Activated gamma-delta T cell (primary cell): ENCODE measurements around the gene SNX21.
A peak's percentile ranks its signal among the peaks of the same experiment; 100 is the strongest.
"Not testable (repeated sequence)": the region's sequence is repeated elsewhere in the genome, so short reads cannot be mapped to it uniquely, and the experiment has no call there.

ENCODE experiments used
- DNase-seq: peaks from one replicate; lab custom pipeline; 2025; lab: John Stamatoyannopoulos, UW
- total RNA-seq, 2 donors: gene quantifications; one replicate each; lab custom pipeline; 2026; lab: John Stamatoyannopoulos, UW

Gene SNX21, protein sequence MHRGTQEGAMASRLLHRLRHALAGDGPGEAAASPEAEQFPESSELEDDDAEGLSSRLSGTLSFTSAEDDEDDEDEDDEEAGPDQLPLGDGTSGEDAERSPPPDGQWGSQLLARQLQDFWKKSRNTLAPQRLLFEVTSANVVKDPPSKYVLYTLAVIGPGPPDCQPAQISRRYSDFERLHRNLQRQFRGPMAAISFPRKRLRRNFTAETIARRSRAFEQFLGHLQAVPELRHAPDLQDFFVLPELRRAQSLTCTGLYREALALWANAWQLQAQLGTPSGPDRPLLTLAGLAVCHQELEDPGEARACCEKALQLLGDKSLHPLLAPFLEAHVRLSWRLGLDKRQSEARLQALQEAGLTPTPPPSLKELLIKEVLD
- total RNA-seq = 3.9 to 7.2 reads per million in 2 donors

- no peak for DNase-seq
These were observed at the start of gene SNX21 for GRCh38 chr20:45833030-45833882. Gene SNX21 (plus strand): TSS chr20:45833799. CDS start chr20:45833920, 121 bp downstream.

DNA sequence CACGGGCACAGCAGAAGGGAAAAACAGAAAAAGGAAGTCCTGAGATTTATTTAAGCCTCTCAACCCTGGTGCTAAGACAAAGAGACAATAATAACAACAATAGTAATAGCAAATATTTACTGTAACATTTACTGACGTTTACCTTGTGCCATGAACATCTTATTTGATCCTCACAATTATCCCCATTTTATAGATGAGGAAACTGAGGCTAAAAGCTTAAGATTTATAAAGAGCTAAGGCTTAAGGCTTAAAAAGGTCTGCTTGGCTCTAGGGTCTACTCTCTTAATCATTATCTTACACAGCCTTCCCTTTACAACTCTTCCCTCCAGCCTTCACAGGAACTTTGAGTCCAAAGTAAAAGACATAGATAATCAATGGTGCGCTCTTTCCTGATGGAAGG lies 45.2 kb upstream of the SNX21 start:
- DNase-seq = no peak

DNA sequence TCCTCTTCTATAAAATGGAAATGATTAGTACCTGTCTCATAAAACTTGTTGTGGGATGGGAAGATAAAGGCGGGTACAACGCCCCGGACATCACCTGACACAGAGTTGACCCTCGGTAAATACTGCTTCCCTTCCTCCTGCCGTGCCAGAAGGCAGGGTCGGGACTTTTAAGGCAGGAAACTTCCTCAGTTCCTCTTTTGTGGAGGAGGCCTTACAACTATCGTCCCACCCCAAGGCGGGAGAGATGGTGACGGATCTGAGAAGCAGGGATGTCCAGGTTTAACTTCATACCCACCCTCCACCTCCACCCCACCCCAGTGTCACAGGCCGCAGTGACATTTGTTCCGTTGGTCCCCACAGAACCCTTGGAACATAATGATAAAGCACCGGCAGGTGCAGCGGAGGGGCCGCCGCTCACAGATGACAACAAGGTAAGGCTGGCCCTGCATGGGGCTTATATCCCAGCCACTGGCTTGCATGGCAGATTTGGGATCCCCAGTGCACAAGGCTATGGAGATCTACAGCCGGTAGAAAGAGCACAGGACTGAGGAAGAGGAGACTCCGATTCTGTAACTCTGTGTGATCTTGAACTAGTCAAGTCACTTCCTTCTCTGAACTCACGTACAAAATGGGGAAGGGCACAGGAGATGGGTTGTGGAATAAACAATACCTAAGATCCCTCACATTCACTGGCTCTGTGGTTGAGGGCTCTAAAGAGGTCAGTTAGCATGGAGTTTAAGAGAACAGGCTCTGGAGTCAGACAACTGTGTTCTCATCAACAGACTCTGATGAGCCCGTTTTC lies 41.1 kb upstream of the SNX21 start:
- no peak for DNase-seq

DNA sequence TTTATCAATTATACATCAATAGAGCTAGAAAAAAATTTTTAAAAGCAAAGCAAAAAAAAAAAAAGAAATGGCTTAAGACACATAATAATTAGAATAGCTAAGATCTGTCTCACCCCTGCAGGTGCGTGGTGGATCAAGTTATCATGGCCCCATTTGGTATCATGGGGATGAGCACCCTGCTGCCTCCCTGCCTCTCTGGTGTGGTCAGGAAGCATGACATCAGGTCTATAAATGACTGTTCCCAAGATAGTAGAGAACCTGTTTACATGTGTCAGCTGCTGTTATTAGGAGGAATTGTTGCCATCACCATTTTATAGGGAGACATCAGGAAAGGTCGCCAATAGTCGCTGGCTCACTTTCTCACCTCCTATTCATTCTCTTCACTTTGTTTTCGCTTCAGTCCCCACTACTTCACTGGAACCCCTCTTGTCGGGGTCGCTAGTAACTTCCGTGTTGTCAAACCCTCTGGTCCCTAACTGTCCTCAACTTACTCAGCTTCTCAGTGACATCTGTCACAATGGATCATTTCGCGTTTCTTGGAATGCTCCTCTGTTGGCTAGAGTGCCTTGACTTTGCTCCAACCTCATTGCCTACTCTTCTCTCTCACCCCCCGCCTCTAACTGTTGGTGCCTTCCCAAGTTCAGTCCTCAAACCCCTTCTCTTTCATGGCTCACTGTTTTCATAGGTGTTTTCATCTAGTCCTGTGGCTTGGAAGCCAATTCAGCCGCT lies 37.1 kb upstream of the SNX21 start:
- no peak for DNase-seq

DNA sequence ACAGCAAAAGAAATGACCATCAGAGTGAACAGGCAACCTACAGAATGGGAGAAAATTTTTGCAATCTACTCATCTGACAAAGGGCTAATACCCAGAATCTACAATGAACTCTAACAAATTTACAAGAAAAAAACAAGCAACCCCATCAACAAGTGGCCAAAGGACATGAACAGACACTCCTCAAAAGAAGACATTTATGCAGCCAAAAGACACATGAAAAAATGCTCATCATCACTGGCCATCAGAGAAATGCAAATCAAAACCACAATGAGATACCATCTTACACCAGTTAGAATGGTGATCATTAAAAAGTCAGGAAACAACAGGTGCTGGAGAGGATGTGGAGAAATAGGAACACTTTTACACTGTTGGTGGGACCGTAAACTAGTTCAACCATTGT lies 36.1 kb upstream of the SNX21 start:
- DNase-seq = not testable (repeated sequence)

GRCh38 chr20:45797955-45798354 lies 35.6 kb upstream of the SNX21 start:
- not testable (repeated sequence) for DNase-seq

DNA sequence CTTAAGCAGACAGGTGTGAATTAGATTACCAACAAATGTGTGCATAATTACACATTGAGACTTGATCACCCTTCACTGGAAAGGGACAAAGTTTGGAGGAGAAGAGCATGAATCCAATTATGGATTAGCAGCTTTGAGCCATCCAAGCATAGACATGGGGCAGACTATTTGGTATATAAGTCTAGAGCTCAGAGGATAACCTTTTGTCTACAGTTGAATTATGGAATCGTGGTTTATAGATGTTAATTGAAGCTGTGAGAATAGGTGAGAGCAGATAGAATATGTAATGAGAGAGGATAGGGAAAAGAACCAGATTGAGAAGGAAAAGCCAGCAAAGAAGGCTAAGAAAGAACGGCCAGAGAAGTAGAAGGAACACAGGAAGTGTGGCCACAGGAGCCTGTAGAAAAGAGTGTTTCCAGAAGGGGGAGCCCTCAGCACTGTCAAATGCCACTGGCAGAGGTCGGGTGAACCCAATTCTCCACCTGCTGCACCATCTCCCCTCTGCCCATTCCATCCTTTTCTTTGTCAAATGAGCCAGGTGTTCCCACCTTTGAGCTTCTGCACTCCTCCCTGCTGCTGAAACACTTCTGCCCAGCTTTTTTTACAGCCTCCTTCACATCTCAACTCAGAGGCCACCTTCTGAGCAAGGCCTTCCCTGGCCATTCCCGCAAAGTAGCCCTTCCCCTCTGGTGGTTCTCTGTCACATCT lies 34.5 kb upstream of the SNX21 start:
- no peak for DNase-seq

DNA sequence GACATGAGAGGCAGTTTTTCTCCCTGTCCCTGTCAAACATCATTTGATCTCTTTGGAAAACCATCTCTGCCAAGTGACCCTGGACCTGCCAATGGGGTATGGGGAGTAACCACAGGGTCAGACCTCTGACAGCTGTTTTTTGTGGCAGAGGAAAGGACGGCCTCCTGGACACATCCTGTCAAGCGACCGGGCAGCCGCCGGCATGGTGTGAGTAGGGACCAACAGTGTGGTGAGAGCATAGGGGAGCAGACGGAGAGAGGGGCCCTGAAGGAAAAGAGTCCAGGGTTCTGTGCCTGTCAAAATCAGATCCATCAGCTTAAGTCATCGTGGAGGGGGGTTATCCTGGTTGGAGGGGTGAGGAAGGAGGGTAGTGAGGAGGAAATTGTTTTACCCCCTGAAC lies 31.7 kb upstream of the SNX21 start:
- DNase-seq = no peak

DNA sequence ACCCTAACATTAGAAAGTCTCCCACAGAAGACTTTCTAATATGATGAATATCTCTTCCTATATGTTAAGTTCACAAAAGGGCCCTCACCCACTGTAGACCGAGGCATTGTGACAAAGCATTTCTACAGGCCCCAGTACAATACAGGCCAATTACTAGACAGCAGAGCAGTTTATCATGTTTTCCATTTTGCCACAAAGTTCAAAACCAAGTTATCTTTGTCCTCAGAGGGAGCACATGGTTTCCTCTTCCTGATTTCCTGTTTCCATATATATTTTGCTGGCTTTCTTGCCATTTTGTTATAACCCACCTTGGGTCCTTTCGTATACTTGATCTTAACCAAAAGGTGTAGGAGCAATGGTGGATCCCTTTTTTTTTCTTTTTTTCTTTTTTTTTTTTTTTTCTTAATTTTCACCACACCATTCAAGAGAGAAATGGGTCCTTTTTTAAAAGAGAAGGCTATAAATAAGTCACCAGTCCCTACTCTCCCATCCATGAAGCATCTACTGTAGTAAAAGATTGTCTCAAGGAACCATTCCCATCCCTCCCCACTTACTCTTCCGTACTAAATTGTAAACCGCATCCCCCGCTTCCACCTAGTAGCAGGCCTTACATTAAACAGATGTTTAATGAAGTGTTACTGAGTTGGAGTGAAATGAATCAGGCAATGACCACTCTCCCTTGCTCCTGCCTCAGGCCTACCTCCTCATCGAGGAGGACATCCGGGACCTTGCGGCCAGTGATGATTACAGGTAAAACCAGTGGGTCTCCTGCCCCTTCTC lies 23.2 kb upstream of the SNX21 start:
- no peak for DNase-seq

- peak; percentile 62 for DNase-seq
These were observed 21.2 kb upstream of the SNX21 start, which contains the start of gene UBE2C for GRCh38 chr20:45812157-45813005. Gene UBE2C (plus strand): TSS chr20:45812644. CDS start chr20:45812696, 52 bp downstream.

GRCh38 chr20:45813006-45813340 lies 20.6 kb upstream of the SNX21 start:
- no peak for DNase-seq

DNA sequence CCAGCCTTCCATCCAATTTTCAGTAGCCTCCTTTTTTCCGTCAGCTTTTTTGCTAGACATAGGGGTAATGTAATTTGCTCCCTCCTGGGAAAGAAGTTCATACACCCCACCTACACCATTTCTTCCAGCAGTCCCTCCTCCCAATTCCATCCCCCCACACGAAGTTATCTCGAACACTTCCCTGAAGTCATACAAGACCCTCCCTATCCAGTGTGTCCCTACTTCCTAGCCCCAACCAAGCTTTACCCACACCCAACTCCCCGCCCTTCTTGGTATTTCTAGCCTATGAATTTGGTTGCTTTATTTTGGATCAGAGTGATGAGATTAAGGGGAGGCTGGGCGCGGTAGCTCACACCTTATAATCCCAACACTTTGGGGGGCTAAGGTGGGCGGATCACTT lies 20.1 kb upstream of the SNX21 start:
- no peak for DNase-seq

DNA sequence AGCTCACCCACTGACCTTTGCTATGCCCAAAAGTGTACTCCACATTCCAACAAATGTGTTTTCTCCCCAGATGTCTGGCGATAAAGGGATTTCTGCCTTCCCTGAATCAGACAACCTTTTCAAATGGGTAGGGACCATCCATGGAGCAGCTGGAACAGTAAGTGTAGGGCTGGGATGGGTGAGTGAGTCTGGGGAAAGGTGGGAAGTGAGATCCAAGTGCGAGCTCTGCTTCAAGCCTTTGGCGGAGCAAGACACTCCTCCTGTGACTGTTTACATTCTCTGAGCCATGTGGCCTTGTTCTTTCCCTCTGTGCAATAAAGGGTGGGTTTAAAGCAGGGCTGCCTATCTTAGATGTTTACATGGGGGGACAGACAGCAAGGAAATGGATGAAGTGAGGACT lies 19.3 kb upstream of the SNX21 start:
- no peak for DNase-seq

GRCh38 chr20:45816951-45817350 lies 16.6 kb upstream of the SNX21 start:
- no peak for DNase-seq

DNA sequence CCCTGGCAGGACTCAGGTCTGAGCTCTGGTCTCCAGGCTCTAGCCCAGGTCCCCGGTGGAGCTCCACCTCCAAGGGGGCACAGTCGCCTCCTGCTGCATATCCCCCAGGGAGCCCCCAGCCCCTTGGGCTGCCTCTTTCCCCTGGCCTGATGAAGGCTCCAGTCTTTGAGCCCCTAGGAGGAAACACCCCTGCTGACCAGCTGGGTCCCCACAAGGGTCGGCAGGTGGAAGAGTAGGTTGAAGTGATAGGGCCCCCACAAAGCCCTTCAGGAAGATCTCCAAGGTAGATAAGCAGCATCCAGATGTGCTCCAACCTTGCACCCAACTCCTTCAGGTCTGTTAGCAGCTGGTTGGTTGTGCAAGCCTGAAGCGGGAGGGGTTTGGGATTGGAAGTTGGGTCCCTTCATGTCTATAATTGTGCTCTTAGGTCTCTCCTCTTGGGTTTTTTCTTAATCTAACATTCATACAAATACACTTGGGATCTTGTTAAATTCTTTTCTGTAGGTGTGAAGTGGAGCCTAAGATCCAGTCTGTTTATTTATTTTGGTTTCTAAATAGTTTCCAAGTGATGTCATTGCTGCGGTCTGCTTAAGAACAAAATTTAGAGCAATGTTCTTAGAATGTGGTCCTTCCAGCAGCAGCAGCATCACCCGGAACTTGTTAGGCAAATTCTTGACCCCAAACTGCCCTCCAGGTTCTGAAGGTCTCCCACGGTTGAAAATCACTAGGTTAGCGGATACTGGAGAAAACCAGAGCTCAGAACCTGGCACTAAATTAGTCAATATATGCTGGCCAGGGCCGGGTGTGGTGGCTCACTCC lies 16.0 kb upstream of the SNX21 start:
- no peak for DNase-seq

- no peak for DNase-seq
These were observed 15.4 kb upstream of the SNX21 start for GRCh38 chr20:45818239-45818638.

- DNase-seq = no peak
These were observed 14.1 kb upstream of the SNX21 start for GRCh38 chr20:45819466-45819865.

- DNase-seq = no peak
These were observed 11.7 kb upstream of the SNX21 start for GRCh38 chr20:45821947-45822346.
